ENCODE results near the gene EPS8L1. TPM values are rescaled to one million over a fixed set of nuclear protein-coding genes. Genes with fewer than 3 reads are reported as not detected.

EPS8L1 gene
- total RNA-seq, 4 donors from 2014 or later, result 28.7 to 115 (median 49.1) TPM

DNA sequence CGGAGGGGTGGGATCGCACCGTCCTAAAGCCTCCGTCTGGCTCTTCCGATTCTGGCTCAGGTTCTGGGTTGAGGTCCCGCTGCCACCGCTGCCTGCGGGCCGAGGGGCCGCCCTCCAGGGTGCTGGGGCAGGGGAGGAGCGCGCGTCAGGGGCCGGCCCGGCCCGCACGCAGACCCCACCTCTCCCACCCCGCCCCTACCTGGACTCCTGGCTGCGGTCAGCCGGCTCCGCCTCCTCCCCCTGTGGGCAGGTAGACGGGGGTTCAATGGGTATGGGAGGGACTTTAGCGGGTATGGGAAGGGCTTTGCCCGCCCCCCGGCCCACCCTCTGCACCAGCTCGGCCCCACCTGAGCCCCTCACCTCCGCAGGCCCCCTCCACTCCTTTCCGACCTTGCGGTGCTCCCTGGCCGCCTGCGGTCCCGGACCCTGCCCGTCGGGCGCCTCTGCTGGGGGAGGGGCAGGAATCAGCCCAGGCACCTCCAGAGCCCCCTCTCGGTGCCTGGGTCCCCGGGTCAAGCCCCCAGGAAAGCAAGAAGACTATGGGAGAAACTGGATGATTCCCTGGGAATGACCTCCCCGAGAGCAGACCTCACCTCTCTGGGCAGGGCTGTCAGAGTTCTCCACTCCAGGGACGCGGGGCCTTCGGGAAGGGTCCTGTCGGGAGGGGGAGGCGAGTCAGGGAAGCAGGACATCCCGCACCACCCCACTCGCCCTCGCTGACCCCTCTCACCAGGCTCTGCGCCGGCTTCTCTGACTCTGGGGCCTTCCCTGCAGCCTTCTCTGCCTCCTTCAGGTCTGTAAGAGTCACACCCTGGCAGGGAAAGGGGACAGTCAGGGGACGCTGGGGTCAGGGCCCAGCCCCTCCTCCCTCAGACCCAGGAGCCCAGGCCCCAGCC, 17.0 kb downstream of the EPS8L1 start:
- intact Hi-C loops (cut with DNase I; ENCODE audit: low total_unique reads), result no loop called here
- TF ChIP-seq, protein P1, sequence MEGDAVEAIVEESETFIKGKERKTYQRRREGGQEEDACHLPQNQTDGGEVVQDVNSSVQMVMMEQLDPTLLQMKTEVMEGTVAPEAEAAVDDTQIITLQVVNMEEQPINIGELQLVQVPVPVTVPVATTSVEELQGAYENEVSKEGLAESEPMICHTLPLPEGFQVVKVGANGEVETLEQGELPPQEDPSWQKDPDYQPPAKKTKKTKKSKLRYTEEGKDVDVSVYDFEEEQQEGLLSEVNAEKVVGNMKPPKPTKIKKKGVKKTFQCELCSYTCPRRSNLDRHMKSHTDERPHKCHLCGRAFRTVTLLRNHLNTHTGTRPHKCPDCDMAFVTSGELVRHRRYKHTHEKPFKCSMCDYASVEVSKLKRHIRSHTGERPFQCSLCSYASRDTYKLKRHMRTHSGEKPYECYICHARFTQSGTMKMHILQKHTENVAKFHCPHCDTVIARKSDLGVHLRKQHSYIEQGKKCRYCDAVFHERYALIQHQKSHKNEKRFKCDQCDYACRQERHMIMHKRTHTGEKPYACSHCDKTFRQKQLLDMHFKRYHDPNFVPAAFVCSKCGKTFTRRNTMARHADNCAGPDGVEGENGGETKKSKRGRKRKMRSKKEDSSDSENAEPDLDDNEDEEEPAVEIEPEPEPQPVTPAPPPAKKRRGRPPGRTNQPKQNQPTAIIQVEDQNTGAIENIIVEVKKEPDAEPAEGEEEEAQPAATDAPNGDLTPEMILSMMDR (IDR thresholded peaks at IDR 0.05), result no peak
- TF ChIP-seq EP300 (IDR thresholded peaks at IDR 0.05; ENCODE audit: low read depth), result no peak
- TF ChIP-seq POLR2AphosphoS5 (IDR thresholded peaks at IDR 0.05), result no peak
- no peak for TF ChIP-seq POLR2A (IDR thresholded peaks at IDR 0.05)
- H3K27me3 ChIP-seq, result no peaks in the 10 kb centered on the region
- no peak overlapping the region for H3K27ac ChIP-seq
- in situ Hi-C loops (cut with MboI; ENCODE audit: low pct_ligation_motif_present in 1 of 4, low pct_unique_long_range_greater_than_20kb in 1 of 4, low sequenced_read_pairs in 3 of 4), result no loop called here
- 96% methylated on average over 38 of the region's 49 CpGs; no CpG with 5 or more reads in 1 of the 2 donors for WGBS, 2 donors (ENCODE audit: low coverage in 1 of 2)
- H3K9me3 ChIP-seq, result no peaks in the 10 kb centered on the region
- no peak for DNase-seq
- peaks cover 0 to 29% (median 14%) of the 10 kb centered on the region in 4 donors for H3K36me3 ChIP-seq
- H3K4me3 ChIP-seq, result no peak overlapping the region
- H3K4me1 ChIP-seq, result peaks cover 4 to 12% (median 8%) of the 10 kb centered on the region in 4 donors

DNA sequence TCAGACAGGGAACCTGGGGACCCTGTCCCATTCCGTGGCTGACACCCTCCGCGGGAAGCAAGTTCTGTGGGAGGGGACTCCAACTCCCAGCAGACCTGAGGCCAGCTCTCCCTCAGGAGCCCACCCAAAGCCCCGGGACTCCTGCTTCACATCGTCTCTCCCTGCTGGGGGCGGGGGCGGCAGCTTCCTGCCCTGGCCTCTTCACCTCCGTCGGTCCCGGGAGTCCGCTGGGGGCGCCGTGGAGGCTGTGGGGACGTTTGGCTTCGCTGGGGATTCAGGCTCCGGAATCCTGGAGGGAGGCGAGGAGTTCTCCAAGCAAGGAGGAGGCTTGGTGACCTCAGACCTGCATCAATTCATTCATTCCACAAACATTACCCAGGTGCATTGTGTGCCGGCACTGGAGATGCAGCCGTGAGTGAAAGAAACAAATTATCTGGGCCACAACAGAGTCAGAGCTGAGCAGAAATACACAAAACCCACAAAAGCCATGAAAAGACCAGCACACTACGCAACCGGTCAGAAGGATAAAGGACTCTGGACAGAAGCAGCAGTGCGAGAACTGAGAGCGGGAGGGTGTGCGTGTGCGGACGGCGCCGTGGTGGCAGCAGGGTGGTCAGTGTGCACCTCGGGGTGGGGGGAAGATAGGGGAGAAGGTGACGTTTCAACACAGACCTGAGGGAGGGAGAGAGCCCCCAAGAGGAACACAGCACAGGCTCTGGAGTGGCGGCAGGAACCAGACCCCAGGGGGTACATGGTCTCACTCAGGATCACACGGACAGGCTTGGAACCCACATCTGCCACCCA, 19.0 kb downstream of the EPS8L1 start:
- Histone ChIP-seq H3K27ac (no peak overlapping the region), H3K4me3 (no peak overlapping the region), H3K36me3 (peaks cover 0 to 29% (median 14%) of the 10 kb centered on the region in 4 donors), H3K27me3 (no peaks in the 10 kb centered on the region), H3K4me1 (no peaks in the 10 kb centered on the region), H3K9me3 (no peaks in the 10 kb centered on the region)
- intact Hi-C loops (cut with DNase I; ENCODE audit: low total_unique reads) (no loop called here), in situ Hi-C loops (cut with MboI; ENCODE audit: low pct_ligation_motif_present in 1 of 4, low pct_unique_long_range_greater_than_20kb in 1 of 4, low sequenced_read_pairs in 3 of 4) (no loop called here)
- DNase-seq, result no peak
- WGBS, 2 donors (ENCODE audit: low coverage in 1 of 2), result 90 to 96% methylated on average over 10 to 32 of the region's 32 CpGs
- TF ChIP-seq EP300 (IDR thresholded peaks at IDR 0.05; ENCODE audit: low read depth), result no peak
- TF ChIP-seq POLR2A (IDR thresholded peaks at IDR 0.05), result no peak
- TF ChIP-seq, protein P1 (IDR thresholded peaks at IDR 0.05), result no peak
- no peak for TF ChIP-seq POLR2AphosphoS5 (IDR thresholded peaks at IDR 0.05)

DNA sequence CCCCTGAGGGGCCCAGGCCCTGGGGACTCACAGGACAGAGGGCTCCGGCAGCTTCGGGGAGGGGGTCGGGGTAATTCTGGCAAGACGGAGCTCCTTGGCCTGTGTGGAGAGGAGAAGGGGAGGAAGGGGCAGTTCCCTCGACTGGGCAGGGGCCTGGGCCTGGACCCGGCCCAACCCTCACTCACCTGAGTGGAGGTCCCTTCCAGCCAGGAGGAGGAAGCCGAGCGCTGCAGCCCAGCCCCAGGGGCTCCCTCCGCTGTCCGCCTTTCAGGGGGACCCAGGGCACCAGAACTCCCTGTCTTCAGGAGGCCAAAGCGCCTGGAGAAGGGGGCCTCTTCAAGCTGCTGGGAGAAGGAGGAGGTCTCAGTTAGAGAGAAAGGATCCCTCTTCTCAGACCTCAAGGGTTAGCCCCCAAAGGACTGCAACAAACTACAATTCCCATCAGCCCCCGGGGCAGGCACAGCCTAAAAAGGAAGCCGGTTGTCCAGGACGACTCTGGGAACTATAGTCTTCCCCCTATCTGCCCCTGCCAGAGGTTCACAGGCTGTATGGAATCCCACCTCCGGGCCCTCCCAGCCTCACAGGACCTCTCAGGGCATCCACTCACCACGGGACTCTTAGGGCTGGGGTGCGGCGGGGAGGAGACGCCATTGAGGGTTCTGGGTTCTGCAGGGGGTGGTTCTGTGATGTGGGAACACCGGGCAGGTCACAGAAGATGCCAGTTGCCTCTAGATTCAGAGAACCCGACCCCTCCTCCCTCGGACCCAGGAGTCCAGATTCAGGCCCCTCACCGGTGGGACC, 19.8 kb downstream of the EPS8L1 start:
- Histone ChIP-seq H3K27me3 (no peaks in the 10 kb centered on the region), H3K9me3 (no peaks in the 10 kb centered on the region), H3K36me3 (peaks cover 0 to 29% (median 14%) of the 10 kb centered on the region in 4 donors), H3K27ac (no peak overlapping the region), H3K4me1 (no peaks in the 10 kb centered on the region), H3K4me3 (no peak overlapping the region)
- intact Hi-C loops (cut with DNase I; ENCODE audit: low total_unique reads), result no loop called here
- 84% methylated on average over 19 of the region's 23 CpGs; no CpG with 5 or more reads in 1 of the 2 donors for WGBS, 2 donors (ENCODE audit: low coverage in 1 of 2)
- no peak for TF ChIP-seq EP300 (IDR thresholded peaks at IDR 0.05; ENCODE audit: low read depth)
- no peak for TF ChIP-seq POLR2A (IDR thresholded peaks at IDR 0.05)
- no peak for TF ChIP-seq POLR2AphosphoS5 (IDR thresholded peaks at IDR 0.05)
- TF ChIP-seq, protein P1 (IDR thresholded peaks at IDR 0.05), result no peak
- in situ Hi-C loops (cut with MboI; ENCODE audit: low pct_ligation_motif_present in 1 of 4, low pct_unique_long_range_greater_than_20kb in 1 of 4, low sequenced_read_pairs in 3 of 4), result no loop called here
- DNase-seq, result no peak
